Glutamatergic neuron (in vitro differentiated cells): ENCODE measurements around the gene OTX1. TPM values are rescaled to one million over a fixed set of nuclear protein-coding genes. Genes with fewer than 3 reads are reported as not detected.

Source experiments
- DNase-seq: peaks from one replicate; pipeline ENCODE4 v3.0.0; 2022
- H3K27ac Mint-ChIP-seq: one replicate; pipeline ENCODE4 v1.8.0; 2020; ENCODE audit warnings: mild to moderate bottlenecking, mixed read lengths, inconsistent platforms; ENCODE audit not compliant: unreplicated experiment
- H3K27me3 Mint-ChIP-seq: one replicate; pipeline ENCODE4 v1.8.0; 2020; ENCODE audit warnings: mild to moderate bottlenecking, moderate library complexity, mixed read lengths, inconsistent platforms; ENCODE audit not compliant: unreplicated experiment
- H3K36me3 Mint-ChIP-seq: one replicate; pipeline ENCODE4 v1.8.0; 2020; ENCODE audit warnings: mild to moderate bottlenecking, mixed read lengths, inconsistent platforms; ENCODE audit not compliant: unreplicated experiment
- H3K4me1 Mint-ChIP-seq: one replicate; pipeline ENCODE4 v1.8.0; 2020; ENCODE audit warnings: mild to moderate bottlenecking, low read depth, mixed read lengths, inconsistent platforms; ENCODE audit not compliant: unreplicated experiment
- H3K4me3 Mint-ChIP-seq: one replicate; pipeline ENCODE4 v1.8.0; 2020; ENCODE audit warnings: mild to moderate bottlenecking, mixed read lengths, inconsistent platforms; ENCODE audit not compliant: unreplicated experiment
- H3K9me3 Mint-ChIP-seq: one replicate; pipeline ENCODE4 v1.8.0; 2020; ENCODE audit warnings: mild to moderate bottlenecking, moderate library complexity, mixed read lengths, inconsistent platforms; ENCODE audit not compliant: unreplicated experiment
- CTCF ChIP-seq: fragments of 200-600 bp; sonication (generic); IDR thresholded peaks from one replicate; pipeline ENCODE4 v1.5.0; 2021; ENCODE audit not compliant: partially characterized antibody, unreplicated experiment
- total RNA-seq: library from RNA; stranded (reverse); fragmentation: NEBNext Ultra II Directional; extraction: Animal tissue kit (Norgen Biotek cat#: 25700); gene quantifications from one replicate; pipeline ENCODE4 v1.2.1, GENCODE V29; 2021; ENCODE audit not compliant: unreplicated experiment

OTX1 gene
- total RNA-seq, 1 donor from 2014 or later, result 0.15 TPM

GRCh38 chr2:63035660-63036059 is 15.0 kb upstream of the OTX1 start:
- DNase-seq, result no peak
- Mint-ChIP-seq H3K27me3 (peaks cover 1% of the 10 kb centered on the region), H3K36me3 (no peaks in the 10 kb centered on the region), H3K4me3 (no peak overlapping the region), H3K9me3 (peaks cover 2% of the 10 kb centered on the region), H3K27ac (no peak overlapping the region), H3K4me1 (peaks cover 8% of the 10 kb centered on the region)
- TF ChIP-seq CTCF, result no peak

- Mint-ChIP-seq H3K4me1 (peaks cover 8% of the 10 kb centered on the region), H3K36me3 (no peaks in the 10 kb centered on the region), H3K27me3 (no peaks in the 10 kb centered on the region)
Measured at GRCh38 chr2:63038034-63038433, 12.6 kb upstream of the OTX1 start.

GRCh38 chr2:63040586-63040985 is 10.0 kb upstream of the OTX1 start:
- Mint-ChIP-seq H3K4me3 (no peak overlapping the region), H3K36me3 (peaks cover 3% of the 10 kb centered on the region), H3K27me3 (peaks cover 13% of the 10 kb centered on the region), H3K9me3 (peaks cover 4% of the 10 kb centered on the region), H3K27ac (no peak overlapping the region), H3K4me1 (peaks cover 12% of the 10 kb centered on the region)
- DNase-seq, result no peak
- TF ChIP-seq CTCF, result no peak

More at GRCh38 chr2:63038034-63038433, 12.6 kb upstream of the OTX1 start:
- no peak for TF ChIP-seq CTCF
- no peak overlapping the region for H3K27ac Mint-ChIP-seq
- H3K9me3 Mint-ChIP-seq, result peaks cover 2% of the 10 kb centered on the region
- DNase-seq, result no peak
- H3K4me3 Mint-ChIP-seq, result no peak overlapping the region

- TF ChIP-seq CTCF, result no peak
- H3K27ac Mint-ChIP-seq, result no peak overlapping the region
- H3K9me3 Mint-ChIP-seq, result peaks cover 5% of the 10 kb centered on the region
- H3K4me3 Mint-ChIP-seq, result no peak overlapping the region
- H3K4me1 Mint-ChIP-seq, result peaks cover 11% of the 10 kb centered on the region
- H3K36me3 Mint-ChIP-seq, result peaks cover 7% of the 10 kb centered on the region
- H3K27me3 Mint-ChIP-seq, result peaks cover 17% of the 10 kb centered on the region
- DNase-seq, result no peak
Measured at GRCh38 chr2:63041592-63041991, 9.0 kb upstream of the OTX1 start.

- DNase-seq, result no peak
- Mint-ChIP-seq H3K4me3 (no peak overlapping the region), H3K9me3 (peaks cover 15% of the 10 kb centered on the region), H3K27ac (no peak overlapping the region), H3K36me3 (peaks cover 7% of the 10 kb centered on the region), H3K4me1 (peaks cover 10% of the 10 kb centered on the region), H3K27me3 (peaks cover 31% of the 10 kb centered on the region)
- TF ChIP-seq CTCF, result no peak
Measured at GRCh38 chr2:63044362-63045327, 6.0 kb upstream of the OTX1 start.
